H1 (cell line): Measurements from ENCODE around the gene KLHL28. TPM values are rescaled to one million over a fixed set of nuclear protein-coding genes. Genes with fewer than 3 reads are reported as not detected.

Experiments
- CTCF ChIA-PET: fragments of 300-600 bp; sonication (Branson Sonifier 250); formaldehyde crosslinking; loops from one replicate; lab custom pipeline; 2021; ENCODE audit not compliant: partially characterized antibody; lab: Charles Lee
- POLR2A ChIA-PET: fragments of 300-600 bp; sonication (Branson Sonifier 250); formaldehyde crosslinking; loops from one replicate; lab custom pipeline; 2021; ENCODE audit warnings: inconsistent platforms; ENCODE audit not compliant: partially characterized antibody; lab: Charles Lee
- DNase-seq, 2 experiments: peaks; one replicate each; pipeline versions ENCODE4 v3.0.0 to v3.0.0-alpha.2; 2010 to 2022; ENCODE audit warnings: low spot score in 2 of 2, low read depth in 1 of 2, mixed read lengths in 1 of 2
- FAIRE-seq: peaks from 2 replicates; lab custom pipeline; 2011; peaks lifted over from hg19 to GRCh38; lab: Jason Lieb, UNC
- H2AFZ ChIP-seq: 2 replicates; pipeline ENCODE4 v1.8.1; 2012; ENCODE audit warnings: low read length, inconsistent platforms
- H2AK5ac ChIP-seq: 2 replicates; pipeline ENCODE4 v1.6.1; 2013; ENCODE audit warnings: low read depth, low read length
- H2BK120ac ChIP-seq: replicated peaks from 2 replicates; pipeline ENCODE3; 2013; ENCODE audit warnings: low read depth, low read length, inconsistent platforms
- H2BK12ac ChIP-seq: 2 replicates; pipeline ENCODE4 v1.6.1; 2013; ENCODE audit warnings: low read depth, low read length
- H2BK15ac ChIP-seq: 2 replicates; pipeline ENCODE4 v1.6.1; 2013; ENCODE audit warnings: low read length
- H2BK20ac ChIP-seq: 2 replicates; pipeline ENCODE4 v1.6.1; 2013; ENCODE audit warnings: low read length
- H2BK5ac ChIP-seq: 2 replicates; pipeline ENCODE4 v1.6.1; 2013; ENCODE audit warnings: low read depth, low read length
- H3K14ac ChIP-seq: 2 replicates; pipeline ENCODE4 v1.6.1; 2013; ENCODE audit warnings: inconsistent platforms; ENCODE audit not compliant: insufficient read length
- H3K18ac ChIP-seq: 2 replicates; pipeline ENCODE4 v1.6.1; 2013; ENCODE audit warnings: low read length; ENCODE audit errors: extremely low read depth
- H3K23ac ChIP-seq: 2 replicates; pipeline ENCODE4 v1.6.1; 2013; ENCODE audit warnings: inconsistent platforms; ENCODE audit not compliant: insufficient read length
- H3K23me2 ChIP-seq: 2 replicates; pipeline ENCODE4 v1.6.1; 2013; ENCODE audit warnings: low read depth, low read length
- H3K27ac ChIP-seq: 2 replicates; pipeline ENCODE4 v1.6.1; 2011; ENCODE audit warnings: low read depth, low read length, inconsistent platforms
- H3K27me3 ChIP-seq, 4 experiments: replicated peaks in 1 of 4; 1 replicate in 1 of 4; 2 replicates in 3 of 4; pipeline versions ENCODE4 v1.6.1 to v1.8.1; 2011 to 2013; ENCODE audit warnings: low read length in 3 of 4, mild to moderate bottlenecking in 3 of 4, inconsistent platforms in 2 of 4, mixed read lengths in 2 of 4, moderate library complexity in 1 of 4; ENCODE audit not compliant: control insufficient read depth in 3 of 4, insufficient read depth in 3 of 4; ENCODE audit errors: extremely low read depth in 1 of 4
- H3K36me3 ChIP-seq, 4 experiments: 2 replicates each; pipeline versions ENCODE4 v1.6.1 to v1.8.1; 2011 to 2013; ENCODE audit warnings: mild to moderate bottlenecking in 4 of 4, low read length in 3 of 4, moderate library complexity in 2 of 4, control low read depth in 1 of 4, inconsistent platforms in 1 of 4; ENCODE audit not compliant: insufficient read depth in 4 of 4, control insufficient read depth in 2 of 4
- H3K4ac ChIP-seq: replicated peaks from 2 replicates; pipeline ENCODE3; 2013; ENCODE audit warnings: low read length, low read depth, mixed read lengths, inconsistent platforms; ENCODE audit not compliant: insufficient read length
- H3K4me1 ChIP-seq, 4 experiments: replicated peaks in 1 of 4; 1 replicate in 1 of 4; 2 replicates in 3 of 4; pipeline versions ENCODE4 v1.6.1 to v1.8.1; 2011 to 2013; ENCODE audit warnings: low read length in 3 of 4, inconsistent platforms in 2 of 4, mixed read lengths in 1 of 4; ENCODE audit not compliant: insufficient read depth in 4 of 4, control insufficient read depth in 3 of 4
- H3K4me2 ChIP-seq, 2 experiments: 2 replicates each; pipeline versions ENCODE4 v1.6.1 to v1.8.1; 2011 to 2013; ENCODE audit warnings: low read depth in 2 of 2, low read length in 2 of 2, control low read depth in 1 of 2, inconsistent platforms in 1 of 2, mild to moderate bottlenecking in 1 of 2; ENCODE audit not compliant: insufficient read depth in 1 of 2
- H3K4me3 ChIP-seq, 4 experiments: fragments of 200-600, 300-600 bp in 1 of 4; sonication (generic), shearing (Covaris generic), sonication (Bioruptor Twin) in 1 of 4; 2 replicates each; pipeline versions ENCODE4 v1.5.1 to v1.8.1; 2011 to 2016; ENCODE audit warnings: low read length in 4 of 4, low read depth in 3 of 4, control low read depth in 2 of 4, inconsistent platforms in 2 of 4, mild to moderate bottlenecking in 2 of 4, mixed read lengths in 1 of 4, moderate library complexity in 1 of 4; ENCODE audit not compliant: insufficient read depth in 2 of 4; ENCODE audit errors: extremely low read depth in 1 of 4
- H3K56ac ChIP-seq: replicated peaks from 2 replicates; pipeline ENCODE3; 2013; ENCODE audit warnings: low read depth, mild to moderate bottlenecking, mixed read lengths, low read length, inconsistent platforms; ENCODE audit not compliant: insufficient read length
- H3K79me1 ChIP-seq: 2 replicates; pipeline ENCODE4 v1.6.1; 2013; ENCODE audit warnings: low read depth, low read length, control low read depth
- H3K79me2 ChIP-seq, 2 experiments: 2 replicates each; pipeline versions ENCODE4 v1.6.1 to v1.8.1; 2012 to 2013; ENCODE audit warnings: low read length in 2 of 2, mild to moderate bottlenecking in 2 of 2, inconsistent platforms in 1 of 2; ENCODE audit not compliant: insufficient read depth in 2 of 2, control insufficient read depth in 1 of 2
- H3K9ac ChIP-seq, 4 experiments: replicated peaks in 1 of 4; 1 replicate in 1 of 4; 2 replicates in 3 of 4; pipeline versions ENCODE4 v1.6.1 to v1.8.1; 2011 to 2013; ENCODE audit warnings: low read depth in 3 of 4, low read length in 3 of 4, control low read depth in 2 of 4, mild to moderate bottlenecking in 2 of 4, moderate library complexity in 2 of 4, inconsistent platforms in 1 of 4; ENCODE audit errors: extremely low read depth in 1 of 4
- H3K9me3 ChIP-seq, 2 experiments: 2 replicates each; pipeline versions ENCODE4 v1.6.1 to v1.8.1; 2012 to 2013; ENCODE audit warnings: mild to moderate bottlenecking in 2 of 2, moderate library complexity in 2 of 2, control low read depth in 1 of 2, inconsistent platforms in 1 of 2, low read depth in 1 of 2, low read length in 1 of 2, mixed read lengths in 1 of 2; ENCODE audit not compliant: insufficient read depth in 2 of 2
- H4K20me1 ChIP-seq, 2 experiments: replicated peaks in 1 of 2; 2 replicates each; pipeline versions ENCODE3 to v1.8.1; 2011 to 2013; ENCODE audit warnings: inconsistent platforms in 2 of 2, low read length in 2 of 2, mild to moderate bottlenecking in 1 of 2; ENCODE audit not compliant: insufficient read depth in 2 of 2, control insufficient read depth in 1 of 2
- H4K5ac ChIP-seq: 2 replicates; pipeline ENCODE4 v1.6.1; 2013; ENCODE audit warnings: low read length, low read depth, mixed read lengths, inconsistent platforms; ENCODE audit not compliant: insufficient read length
- H4K8ac ChIP-seq: 2 replicates; pipeline ENCODE4 v1.8.0; 2013; ENCODE audit warnings: mild to moderate bottlenecking, moderate library complexity, low read length, inconsistent platforms; ENCODE audit not compliant: insufficient read depth; ENCODE audit errors: extremely low read depth
- H4K91ac ChIP-seq: replicated peaks from 2 replicates; pipeline ENCODE3; 2013; ENCODE audit warnings: low read length, mixed read lengths, inconsistent platforms; ENCODE audit not compliant: insufficient read length
- HDAC2 ChIP-seq, 2 experiments: fragments of 300-600 bp in 1 of 2; sonication (generic) in 1 of 2; IDR thresholded peaks; 2 replicates each; pipeline ENCODE4 v1.6.1; 2011 to 2012; ENCODE audit warnings: low read depth in 2 of 2, low read length in 2 of 2, mild to moderate bottlenecking in 2 of 2, moderate library complexity in 2 of 2, borderline replicate concordance in 1 of 2, inconsistent platforms in 1 of 2
- SP1 ChIP-seq: IDR thresholded peaks from 2 replicates; pipeline ENCODE4 v1.6.1; 2011; ENCODE audit warnings: low read depth, low read length
- WGBS, 2 experiments: shearing (Covaris generic) in 1 of 2; methylation state at CpG; one replicate each; pipeline versions ENCODE4 v1.1.6 to v1.1.7; 2013 to 2015; ENCODE audit warnings: low lambda C conversion rate in 2 of 2, mixed read lengths in 2 of 2, inconsistent platforms in 1 of 2, low coverage in 1 of 2, missing lambda C conversion rate in 1 of 2; ENCODE audit not compliant: insufficient replicate concordance in 2 of 2, insufficient coverage in 1 of 2, insufficient read length in 1 of 2; ENCODE audit errors: extremely low coverage in 1 of 2, missing lambda C conversion rate in 1 of 2; 5-methylcytosine and 5-hydroxymethylcytosine counted together
- polyA plus RNA-seq, 7 experiments: library from polyadenylated mRNA; depleted of rRNA in 3 of 7; stranded (reverse) in 5 of 7; unstranded in 2 of 7; fragments of >200 nt in 5 of 7; fragments of 200-250 nt in 2 of 7; gene quantifications; 1 replicate in 5 of 7; 2 replicates in 1 of 7; 4 replicates in 1 of 7; pipeline versions ENCODE4 v1.2.1 to v1.2.3, GENCODE V29; 2011 to 2013; ENCODE audit warnings: missing spikeins in 2 of 7, mixed read lengths in 2 of 7
- total RNA-seq: library from RNA; stranded (reverse); fragmentation: NEBNext Ultra II Directional; extraction: Animal tissue kit (Norgen Biotek cat#: 25700); gene quantifications from 2 replicates; pipeline ENCODE4 v1.2.1, GENCODE V29; 2021

Gene KLHL28
- total and polyA plus RNA-seq, 2 of the 8 experiments (the other 6 are each of a cell fraction or from before 2014, with no cell fraction given): 3.3 to 10.5 TPM

GRCh38 chr14:44914849-44915248, 46.9 kb downstream of the KLHL28 start:
- no peak overlapping the region for H2BK5ac ChIP-seq
- no peaks in the 10 kb centered on the region for H4K20me1 ChIP-seq
- no peak overlapping the region for H3K23ac ChIP-seq
- H3K9ac ChIP-seq: no peak overlapping the region
- H2AK5ac ChIP-seq: no peak overlapping the region
- H3K4me2 ChIP-seq: no peak overlapping the region
- no peak overlapping the region for H2BK20ac ChIP-seq
- no peak overlapping the region for H2BK120ac ChIP-seq
- H3K4me3 ChIP-seq: no peak overlapping the region
- H4K5ac ChIP-seq: no peak overlapping the region
- 79% methylated on average over 4 of the region's 4 CpGs; no CpG with 5 or more reads in 1 of the 2 experiments for WGBS, 2 experiments
- H3K23me2 ChIP-seq: no peaks in the 10 kb centered on the region
- H2BK12ac ChIP-seq: no peak overlapping the region
- POLR2A ChIA-PET: no interaction called here
- H4K91ac ChIP-seq: no peak overlapping the region
- H3K18ac ChIP-seq: no peak overlapping the region
- no peak overlapping the region for H3K27ac ChIP-seq
- CTCF ChIA-PET: interaction anchor here (0.8 to 4.5 kb wide), 16 partner anchors 20 to 503 kb away, joined by 3 to 19 read pairs (median 5); partner anchors contain the start of genes FANCM, FKBP3, KLHL28 and MIS18BP1
- DNase-seq: no peak
- no peaks in the 10 kb centered on the region for H3K27me3 ChIP-seq
- H3K9me3 ChIP-seq: peaks cover 0 to 3% of the 10 kb centered on the region in 2 experiments; a peak in 1 of 4 replicates
- no peak overlapping the region for H4K8ac ChIP-seq
- no peak overlapping the region for H3K56ac ChIP-seq
- H3K36me3 ChIP-seq: no peaks in the 10 kb centered on the region
- H3K79me1 ChIP-seq: no peaks in the 10 kb centered on the region
- TF ChIP-seq SP1 (peak; percentile 80), HDAC2 (IDR thresholded peaks at IDR 0.05; ENCODE audit: borderline replicate concordance in 1 of 2, low read depth in 2 of 2, low read length in 2 of 2) (no peak)
- TF ChIP-seq, all 59 proteins: peak for 1
- FAIRE-seq: peak; percentile 55
- H2AFZ ChIP-seq: peak overlapping the region; percentile 36
- H2BK15ac ChIP-seq: no peak overlapping the region
- no peak overlapping the region for H3K14ac ChIP-seq
- no peak overlapping the region for H3K4ac ChIP-seq
- H3K79me2 ChIP-seq: no peaks in the 10 kb centered on the region
- H3K4me1 ChIP-seq: peaks cover 0 to 2% (median 0%) of the 10 kb centered on the region in 4 experiments; a peak in 1 of 7 replicates
